Spleen (tissue), 11 donors: ENCODE measurements around the gene DCST2. TPM values are rescaled to one million over a fixed set of nuclear protein-coding genes. Genes with fewer than 3 reads are reported as not detected.

Experiments
- DNase-seq: peaks from one replicate; pipeline ENCODE4 v3.0.0-alpha.2; 2020
- H3K27ac ChIP-seq, 8 donors: fragments of 200-600 bp; sonication (generic) in 7 of 8; 1 replicate in 4 of 8; 2 replicates in 4 of 8; pipeline versions ENCODE4 v1.5.0 to v1.8.0; 2016 to 2021; ENCODE audit warnings: inconsistent platforms in 4 of 8, mild to moderate bottlenecking in 4 of 8, moderate library complexity in 1 of 8
- H3K27me3 ChIP-seq, 7 donors: fragments of 200-600 bp; sonication (generic) in 6 of 7; replicated peaks in 1 of 7; 1 replicate in 4 of 7; 2 replicates in 3 of 7; pipeline versions ENCODE4 v1.5.0 to v1.8.0; 2016 to 2021; ENCODE audit warnings: inconsistent platforms in 3 of 7, mild to moderate bottlenecking in 1 of 7
- H3K36me3 ChIP-seq, 6 donors: fragments of 200-600 bp; sonication (generic) in 5 of 6; 1 replicate in 4 of 6; 2 replicates in 2 of 6; pipeline versions ENCODE4 v1.5.0 to v1.8.0; 2016 to 2021; ENCODE audit warnings: inconsistent platforms in 2 of 6
- H3K4me1 ChIP-seq, 6 donors: fragments of 200-600 bp; sonication (generic) in 5 of 6; 1 replicate in 3 of 6; 2 replicates in 3 of 6; pipeline versions ENCODE4 v1.5.0 to v1.8.0; 2016 to 2021; ENCODE audit warnings: inconsistent platforms in 3 of 6
- H3K4me3 ChIP-seq, 8 donors: fragments of 200-600 bp; sonication (generic) in 7 of 8; 1 replicate in 4 of 8; 2 replicates in 4 of 8; pipeline versions ENCODE4 v1.5.0 to v1.8.0; 2016 to 2021; ENCODE audit warnings: inconsistent platforms in 4 of 8, mild to moderate bottlenecking in 4 of 8, moderate library complexity in 2 of 8
- H3K9me3 ChIP-seq, 8 donors: fragments of 200-600 bp; sonication (generic) in 7 of 8; 1 replicate in 4 of 8; 2 replicates in 4 of 8; pipeline versions ENCODE4 v1.5.0 to v1.8.0; 2016 to 2021; ENCODE audit warnings: inconsistent platforms in 4 of 8
- CTCF ChIP-seq, 11 experiments: fragments of 200-600 bp in 7 of 11; fragments of 450-650 bp in 4 of 11; sonication (generic) in 4 of 11; IDR thresholded peaks in 8 of 11; conservative IDR thresholded peaks in 3 of 11; 1 replicate in 7 of 11; 2 replicates in 4 of 11; pipeline versions ENCODE4 v1.4.0 to v1.8.0; 2016 to 2021; ENCODE audit warnings: antibody characterized with exemption in 11 of 11, inconsistent platforms in 4 of 11, mild to moderate bottlenecking in 1 of 11
- POLR2A ChIP-seq, 3 donors: fragments of 450-650 bp; IDR thresholded peaks; one replicate each; pipeline ENCODE4 v1.5.1; 2017; ENCODE audit warnings: antibody characterized with exemption in 3 of 3, mild to moderate bottlenecking in 1 of 3
- POLR2AphosphoS5 ChIP-seq, 3 donors: sonication (generic); formaldehyde crosslinking; IDR thresholded peaks; one replicate each; pipeline ENCODE4 v1.5.1; 2017; ENCODE audit warnings: antibody characterized with exemption in 3 of 3
- WGBS, 5 donors: extraction: QIAGEN DNeasy Blood & Tissue Kit in 3 of 5; methylation state at CpG; one replicate each; pipeline versions ENCODE4 v1.1.5 to v1.1.7; 2013 to 2018; 5-methylcytosine and 5-hydroxymethylcytosine counted together
- intact Hi-C: fragments of 100-400 bp; cut with DNase I; formaldehyde crosslinking; loops from one replicate; pipeline ENCODE4 v1.15.0; 2023; ENCODE audit warnings: low total_unique reads
- polyA plus RNA-seq, 3 donors: library from polyadenylated mRNA; stranded (reverse); fragments of 200-250 nt; gene quantifications; one replicate each; pipeline ENCODE4 v1.2.1, GENCODE V29; 2013
- total RNA-seq, 7 donors: library from RNA; depleted of rRNA in 3 of 7; stranded (reverse); fragments of >200 nt in 3 of 7; fragmentation: NEBNext Ultra II Directional in 4 of 7; extraction: Animal tissue kit (Norgen Biotek cat#: 25700) in 4 of 7; gene quantifications; one replicate each; pipeline versions ENCODE4 v1.1.0 to v1.2.1, GENCODE V29; 2016 to 2021
- donor health status: healthy with polysubstance abuse.
- donor health status: DM: no; HTN: no; CAD: no; lungs with moderate emphysema.
- donor health status: DM: no; HTN: no; CAD: no.
- donor health status: Bipolar disorder and iron deficiency.
- donor health status: healthy.
- donor health status: DM: no; HTN: no; CAD: no.
- donor health status: DM: yes; HTN: yes; CAD: no.

Gene DCST2
- total and polyA plus RNA-seq, 10 donors = 0.54 to 4.1 (median 1.0) TPM; not detected in 1

- TF ChIP-seq POLR2A (IDR thresholded peaks at IDR 0.05) (no peak), CTCF (IDR thresholded peaks at IDR 0.05 in 8 of 11, conservative IDR thresholded peaks at IDR 0.05 in 3 of 11) (no peak), POLR2AphosphoS5 (IDR thresholded peaks at IDR 0.05) (no peak)
- H3K36me3 ChIP-seq = no peaks in the 10 kb centered on the region
- no peaks in the 10 kb centered on the region for H3K27me3 ChIP-seq
- intact Hi-C loops = no loop called here
- 82 to 93% (median 89%) methylated on average over 5 of the region's 5 CpGs for WGBS, 5 donors
- H3K9me3 ChIP-seq = no peaks in the 10 kb centered on the region
- H3K4me1 ChIP-seq = peaks cover 0 to 24% (median 9%) of the 10 kb centered on the region in 6 donors
- H3K27ac ChIP-seq = no peak overlapping the region
- DNase-seq = no peak
- H3K4me3 ChIP-seq = no peak overlapping the region
Measured at GRCh38 chr1:155023627-155024026, 10.0 kb downstream of the DCST2 start.

- H3K36me3 ChIP-seq = no peaks in the 10 kb centered on the region
- no peaks in the 10 kb centered on the region for H3K9me3 ChIP-seq
- no peak overlapping the region for H3K27ac ChIP-seq
- peaks cover 5 to 28% (median 17%) of the 10 kb centered on the region in 6 donors for H3K4me1 ChIP-seq
- intact Hi-C loops = no loop called here
- 54 to 71% (median 67%) methylated on average over 4 of the region's 4 CpGs for WGBS, 5 donors
- no peaks in the 10 kb centered on the region for H3K27me3 ChIP-seq
- no peak for TF ChIP-seq POLR2A (IDR thresholded peaks at IDR 0.05)
- no peak for TF ChIP-seq CTCF (IDR thresholded peaks at IDR 0.05 in 8 of 11, conservative IDR thresholded peaks at IDR 0.05 in 3 of 11)
- no peak for TF ChIP-seq POLR2AphosphoS5 (IDR thresholded peaks at IDR 0.05)
- DNase-seq = no peak
- no peak overlapping the region for H3K4me3 ChIP-seq
Measured at GRCh38 chr1:155022927-155023236, 10.7 kb downstream of the DCST2 start.

- peaks cover 9 to 33% (median 22%) of the 10 kb centered on the region in 6 donors for H3K4me1 ChIP-seq
- WGBS, 5 donors = 77 to 90% (median 86%) methylated on average over 8 of the region's 8 CpGs
- no peak for TF ChIP-seq POLR2A (IDR thresholded peaks at IDR 0.05)
- no peak for TF ChIP-seq POLR2AphosphoS5 (IDR thresholded peaks at IDR 0.05)
- no peak for TF ChIP-seq CTCF (IDR thresholded peaks at IDR 0.05 in 8 of 11, conservative IDR thresholded peaks at IDR 0.05 in 3 of 11)
- H3K27me3 ChIP-seq = no peaks in the 10 kb centered on the region
- H3K27ac ChIP-seq = no peak overlapping the region
- no peak overlapping the region for H3K4me3 ChIP-seq
- intact Hi-C loops = no loop called here
- H3K9me3 ChIP-seq = no peaks in the 10 kb centered on the region
- H3K36me3 ChIP-seq = no peaks in the 10 kb centered on the region
- no peak for DNase-seq
Measured at GRCh38 chr1:155022136-155022926, 11.2 kb downstream of the DCST2 start.

GRCh38 chr1:155019377-155020245 lies 14.0 kb downstream of the DCST2 start:
- no peak for DNase-seq
- no peak overlapping the region for H3K4me3 ChIP-seq
- H3K36me3 ChIP-seq = peaks cover 0 to 24% (median 14%) of the 10 kb centered on the region in 6 donors
- H3K27ac ChIP-seq = peak overlapping the region in 2 of 8 donors; percentile 11 to 99
- TF ChIP-seq POLR2AphosphoS5 (IDR thresholded peaks at IDR 0.05) = no peak
- TF ChIP-seq CTCF (IDR thresholded peaks at IDR 0.05 in 8 of 11, conservative IDR thresholded peaks at IDR 0.05 in 3 of 11) = no peak
- no peak for TF ChIP-seq POLR2A (IDR thresholded peaks at IDR 0.05)
- intact Hi-C loops = no loop called here
- H3K4me1 ChIP-seq = peaks cover 22 to 61% (median 50%) of the 10 kb centered on the region in 6 donors
- no peaks in the 10 kb centered on the region for H3K9me3 ChIP-seq
- H3K27me3 ChIP-seq = no peaks in the 10 kb centered on the region
- WGBS, 5 donors = 76 to 83% (median 77%) methylated on average over 11 of the region's 11 CpGs
